ENCODE results near the gene C4orf50.

C4orf50 gene

DNA sequence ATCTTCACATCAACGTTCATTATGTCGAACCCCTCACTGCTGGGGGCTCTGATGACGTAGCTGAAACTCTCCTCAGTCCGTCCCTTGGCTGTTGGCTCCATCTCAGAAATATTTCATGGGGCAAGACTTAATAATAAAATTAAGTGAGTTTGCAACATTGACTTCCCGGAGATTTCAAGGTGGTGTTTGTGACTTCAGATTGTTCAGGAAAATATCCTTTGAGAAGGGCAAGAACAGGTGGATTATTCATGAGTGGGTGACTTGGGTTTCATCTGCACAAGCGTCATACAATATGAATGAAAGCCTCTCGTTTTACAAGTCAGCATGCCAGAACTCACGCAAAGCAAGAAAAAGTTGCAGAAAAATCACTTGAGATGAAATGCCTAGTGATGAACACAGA, at the start of gene C4orf50:
C4orf50 (minus strand) TSS at position 101 of the 400 bp plus-strand sequence.
- no peak for DNase-seq (ENCODE audit: low read depth)

DNA sequence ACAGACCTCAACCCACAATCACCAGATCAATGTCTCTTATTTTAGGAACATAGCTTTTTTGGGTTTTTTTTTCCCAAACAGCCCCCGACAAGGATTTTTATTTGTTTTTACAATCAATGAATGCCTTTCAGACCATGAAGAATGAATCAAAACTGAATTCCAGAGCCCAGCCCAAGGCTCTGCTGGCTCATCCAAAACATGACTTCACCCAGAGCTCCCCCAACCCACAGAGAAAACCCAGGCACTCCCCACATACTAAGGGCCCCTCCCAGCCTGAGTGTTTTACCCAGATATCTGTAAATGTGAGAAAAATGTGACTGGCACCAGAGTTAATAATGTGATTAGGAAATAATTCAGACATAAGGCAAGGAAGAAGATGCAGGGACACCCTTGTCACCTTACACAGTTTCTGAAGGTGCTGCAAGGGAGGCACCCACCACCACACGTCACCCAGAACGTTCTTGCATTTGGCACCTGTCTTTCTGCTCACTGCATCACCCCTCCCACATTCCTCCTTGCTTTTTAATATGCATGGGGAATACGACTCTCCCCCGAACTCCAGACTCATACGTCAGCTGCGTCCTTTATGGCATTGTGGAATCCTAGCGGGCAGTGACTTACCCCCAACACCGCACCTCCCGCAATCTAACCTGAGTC, 47.8 kb upstream of the C4orf50 start:
- no peak for DNase-seq (ENCODE audit: low read depth)

DNA sequence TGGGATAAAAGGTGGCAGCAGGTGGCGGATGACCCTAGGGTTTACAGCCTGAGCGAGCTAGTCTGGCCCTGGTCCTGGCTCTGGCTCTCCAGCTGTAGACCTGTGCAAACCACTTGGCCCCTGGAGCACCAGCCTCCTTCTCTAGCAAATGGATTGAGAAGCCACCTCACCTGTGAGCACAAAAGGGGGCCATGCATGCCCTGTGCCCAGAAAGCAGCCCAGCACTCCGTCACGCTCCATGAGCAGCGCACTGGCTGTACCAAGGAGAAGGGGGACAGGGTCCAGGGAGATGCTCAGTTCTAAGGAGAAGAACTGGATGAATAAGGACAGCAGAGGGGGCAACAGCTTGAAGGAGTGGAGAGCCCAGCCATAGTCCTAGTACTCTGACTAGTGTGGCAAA, 46.9 kb upstream of the C4orf50 start:
- DNase-seq (ENCODE audit: low read depth), result no peak

DNA sequence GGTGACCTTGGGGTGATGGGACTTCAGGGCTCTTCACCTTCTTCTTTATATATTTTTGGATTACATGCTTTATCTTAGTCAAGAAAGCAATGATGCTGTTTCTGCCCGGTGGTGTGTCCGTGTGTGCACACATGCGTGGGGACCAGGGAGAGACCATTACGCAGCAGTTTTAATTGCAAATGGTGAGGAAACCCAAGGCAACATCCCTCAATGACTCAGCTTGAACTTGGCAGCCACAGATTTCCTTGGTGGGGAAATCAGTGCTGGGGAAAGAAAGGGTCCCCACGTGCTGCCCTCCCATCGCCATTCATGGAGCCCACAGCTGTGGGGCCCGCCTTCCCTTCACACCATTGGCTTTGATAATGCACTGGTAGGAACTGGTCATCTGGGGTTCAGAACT, 46.2 kb upstream of the C4orf50 start:
- no peak for DNase-seq (ENCODE audit: low read depth)

DNA sequence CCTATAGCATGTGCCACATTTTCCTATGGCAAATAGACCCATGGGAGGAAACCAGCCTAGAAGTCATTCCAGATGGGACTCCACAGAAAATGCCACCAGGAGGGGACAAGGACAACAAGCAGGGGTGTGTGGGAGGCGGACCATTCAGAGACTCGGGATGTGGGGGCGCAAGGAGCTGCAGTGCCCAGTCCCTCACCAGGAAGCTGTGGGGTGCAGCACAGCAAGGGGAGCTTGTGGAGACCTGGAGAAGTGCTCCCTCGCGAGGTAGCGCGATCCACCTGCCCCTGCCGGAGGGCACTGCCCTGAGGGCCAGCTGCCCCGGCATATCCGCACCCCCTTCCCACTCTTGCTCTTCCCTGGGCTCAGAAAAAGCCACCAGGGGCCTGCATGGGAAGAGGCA, 45.5 kb upstream of the C4orf50 start:
- no peak for DNase-seq (ENCODE audit: low read depth)

DNA sequence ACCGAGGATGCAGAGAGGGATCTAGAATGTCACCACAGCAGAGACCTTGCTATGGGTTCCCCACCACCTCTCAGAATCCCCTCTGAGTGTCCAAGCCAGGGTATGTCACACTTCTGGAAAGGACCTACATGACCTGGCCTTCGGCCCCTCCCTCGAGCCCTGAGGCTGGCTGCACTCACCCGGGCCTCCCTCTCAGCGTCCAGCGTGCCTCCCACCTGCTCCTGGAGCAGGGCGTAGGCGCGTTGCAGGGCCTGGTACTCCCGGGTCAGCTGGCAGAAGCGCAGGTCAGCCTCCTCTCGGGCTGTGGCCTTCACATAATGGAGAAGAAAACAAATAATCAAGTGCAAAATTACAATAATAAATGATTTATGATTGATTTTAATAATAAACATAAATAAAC, 43.9 kb upstream of the C4orf50 start:
- DNase-seq (ENCODE audit: low read depth), result no peak

DNA sequence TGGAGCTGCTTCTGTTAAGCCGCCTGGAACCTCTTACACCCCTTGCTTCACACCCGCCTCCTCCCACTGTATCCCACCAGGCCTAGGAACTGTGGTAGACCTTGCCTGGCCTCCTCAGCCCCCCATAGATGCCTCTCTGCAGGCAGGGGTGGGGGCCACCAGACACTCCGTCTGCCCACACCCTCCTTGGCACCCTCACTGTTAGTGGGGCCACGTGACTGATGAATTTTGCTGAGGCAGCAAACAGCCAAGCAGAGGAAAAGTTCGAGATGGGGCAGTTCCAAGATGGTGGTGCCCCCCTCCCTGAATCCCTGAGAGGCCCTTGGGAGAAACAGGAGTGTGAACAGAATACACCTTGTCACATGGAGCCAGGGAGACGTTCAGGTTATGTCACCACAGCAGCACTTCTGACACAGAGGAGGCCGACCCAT, 41.2 kb upstream of the C4orf50 start:
- no peak for DNase-seq (ENCODE audit: low read depth)

DNA sequence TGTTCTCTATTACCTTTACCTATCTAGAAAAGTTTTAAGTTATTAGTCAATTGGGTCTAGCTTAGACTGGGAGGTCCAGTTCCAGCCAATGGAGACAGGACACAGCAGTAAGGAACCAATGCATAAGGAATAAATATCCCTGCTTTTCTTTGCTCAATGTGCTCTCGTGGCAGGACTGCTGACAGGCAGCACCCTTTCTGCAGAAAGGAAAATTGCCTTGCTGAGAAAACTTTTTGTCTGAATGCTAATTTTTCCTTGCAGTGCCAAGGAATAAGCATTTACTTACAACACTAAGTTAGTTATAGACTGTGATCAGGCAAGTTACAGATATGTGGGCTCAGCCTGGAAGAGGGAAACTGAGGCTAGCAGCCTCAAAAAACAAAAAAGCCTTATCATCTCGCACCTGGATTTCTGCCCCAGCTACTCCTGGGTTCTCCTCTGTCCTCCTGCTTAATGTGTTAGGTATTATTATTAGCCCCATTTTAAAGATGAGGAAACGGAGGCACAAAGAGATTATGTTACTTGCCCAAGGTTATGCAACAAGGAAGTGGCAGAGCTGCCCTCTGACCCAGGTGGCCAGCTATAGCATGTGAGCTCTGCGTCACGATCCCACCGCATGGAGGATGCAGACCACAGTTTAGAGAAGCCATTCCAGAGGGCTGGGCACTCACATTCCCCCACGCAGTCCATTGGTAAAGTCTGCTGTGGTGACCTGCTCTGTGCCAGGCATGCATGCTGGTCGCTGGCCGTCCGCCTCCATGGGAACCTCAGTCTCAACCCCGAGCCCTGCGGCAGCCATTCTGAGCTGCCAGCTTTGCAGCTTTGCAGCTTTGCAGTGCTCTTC, 40.5 kb upstream of the C4orf50 start:
- no peak for DNase-seq (ENCODE audit: low read depth)

DNA sequence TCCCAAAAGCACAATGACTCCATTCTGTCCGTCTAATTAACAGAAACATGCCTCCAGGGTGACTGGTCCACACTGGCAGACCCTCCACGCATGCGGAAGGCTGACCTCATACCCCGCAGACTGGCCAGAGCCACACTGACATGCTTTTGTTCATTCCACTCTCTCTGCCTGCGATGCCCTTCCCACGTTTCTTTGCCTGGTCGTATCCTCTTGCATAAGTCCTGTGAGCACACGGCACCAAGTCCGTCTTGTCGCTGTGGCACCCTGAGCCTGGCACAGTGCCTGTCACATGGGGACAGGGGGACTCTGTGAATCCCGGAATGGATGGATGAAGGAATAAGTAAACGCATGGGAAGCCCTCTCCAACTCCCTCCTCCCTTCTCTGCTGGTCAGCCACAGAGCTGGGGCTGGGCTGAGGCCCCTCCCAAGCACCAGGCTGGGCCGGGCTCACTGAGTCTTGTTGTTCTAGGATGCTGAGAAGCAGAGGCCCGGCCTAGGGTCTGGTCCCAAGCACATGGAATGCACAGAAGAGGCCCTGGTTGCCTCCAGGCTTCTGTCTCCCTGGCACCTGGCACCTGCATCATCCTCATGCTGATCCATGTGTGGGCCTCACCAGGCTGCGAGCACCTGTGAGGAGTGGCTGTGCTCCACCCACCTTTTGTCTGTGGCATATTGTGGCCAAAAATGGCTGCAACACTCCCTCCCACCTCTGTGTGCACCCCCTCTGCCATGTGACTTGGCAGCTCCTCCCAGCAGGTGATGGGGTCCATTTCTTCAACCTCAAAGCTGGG, 38.9 kb upstream of the C4orf50 start:
- DNase-seq (ENCODE audit: low read depth), result no peak

DNA sequence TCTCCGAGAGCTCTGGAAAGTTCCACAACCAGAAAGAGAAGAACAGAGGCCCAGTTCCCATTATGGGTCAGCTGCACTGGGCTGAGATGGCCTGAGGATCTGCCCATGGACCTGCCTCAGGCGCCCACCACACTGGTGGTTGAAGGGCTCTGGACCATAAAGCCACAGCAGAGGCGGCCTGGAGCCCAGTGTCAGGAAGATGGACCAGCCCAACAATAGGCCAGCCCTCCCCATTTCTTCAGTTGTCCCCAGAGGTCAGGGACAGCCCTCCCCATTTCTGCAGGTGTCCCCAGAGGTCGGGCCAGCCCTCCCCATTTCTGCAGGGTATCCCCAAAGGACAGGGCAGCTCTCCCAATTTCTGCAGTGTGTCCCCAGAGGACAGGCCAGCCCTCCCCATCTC, 37.2 kb upstream of the C4orf50 start:
- DNase-seq (ENCODE audit: low read depth), result no peak

DNA sequence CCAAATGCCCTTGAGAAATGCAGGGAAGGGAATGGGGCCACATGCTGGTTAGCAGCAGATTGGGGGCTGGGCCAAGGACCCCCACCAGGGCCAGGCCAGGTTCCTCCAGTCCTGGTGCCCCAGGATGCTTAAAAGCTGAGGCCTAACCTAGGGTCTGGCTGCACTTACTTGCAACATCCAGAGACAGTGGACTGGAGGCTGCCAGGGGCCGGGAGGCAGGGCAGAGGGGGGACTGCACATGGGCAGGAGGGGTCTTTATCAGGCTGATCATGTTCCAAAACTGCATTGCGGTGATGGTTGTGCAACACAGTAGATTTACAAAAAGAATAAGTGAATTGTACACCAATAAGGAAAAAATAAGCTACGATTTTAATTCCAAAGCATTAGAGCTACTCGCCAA, 36.8 kb upstream of the C4orf50 start:
- no peak for DNase-seq (ENCODE audit: low read depth)

DNA sequence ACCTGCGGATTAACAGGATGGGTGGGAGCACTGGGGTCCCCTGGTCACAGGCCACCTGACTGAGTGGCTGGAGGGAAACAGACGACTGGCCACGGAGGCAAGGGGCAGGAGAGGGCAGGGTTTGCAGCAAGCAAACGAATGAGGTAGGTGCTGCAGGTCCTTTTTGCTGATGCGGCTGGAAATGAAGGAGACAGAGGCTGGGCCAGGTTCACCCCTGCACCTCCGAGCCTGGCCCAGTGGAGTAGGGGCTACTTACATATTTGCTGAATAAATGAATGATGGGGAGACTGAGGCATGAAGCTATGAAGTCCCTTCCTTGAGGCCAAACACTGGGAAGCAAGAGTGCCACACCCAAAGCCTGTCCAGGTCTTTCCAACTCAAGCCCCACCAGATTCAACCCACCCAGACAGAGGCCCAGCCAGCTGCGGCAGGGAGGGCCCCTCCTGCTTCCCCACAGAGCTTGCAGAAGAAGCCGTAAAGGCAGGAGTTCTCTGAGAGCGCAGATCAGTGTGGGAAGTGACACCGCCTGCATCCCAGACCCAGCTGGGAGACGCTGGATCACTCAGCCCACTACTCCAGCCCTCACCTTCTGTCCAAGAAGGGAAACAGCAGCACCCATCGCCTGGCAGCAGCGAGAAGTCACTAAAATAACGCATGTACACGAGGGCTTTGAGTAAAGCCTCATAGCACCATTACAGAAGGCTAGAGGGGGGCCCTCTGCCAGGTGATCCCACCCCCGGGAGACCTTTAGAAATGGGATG, 36.1 kb upstream of the C4orf50 start:
- DNase-seq (ENCODE audit: low read depth), result no peak

DNA sequence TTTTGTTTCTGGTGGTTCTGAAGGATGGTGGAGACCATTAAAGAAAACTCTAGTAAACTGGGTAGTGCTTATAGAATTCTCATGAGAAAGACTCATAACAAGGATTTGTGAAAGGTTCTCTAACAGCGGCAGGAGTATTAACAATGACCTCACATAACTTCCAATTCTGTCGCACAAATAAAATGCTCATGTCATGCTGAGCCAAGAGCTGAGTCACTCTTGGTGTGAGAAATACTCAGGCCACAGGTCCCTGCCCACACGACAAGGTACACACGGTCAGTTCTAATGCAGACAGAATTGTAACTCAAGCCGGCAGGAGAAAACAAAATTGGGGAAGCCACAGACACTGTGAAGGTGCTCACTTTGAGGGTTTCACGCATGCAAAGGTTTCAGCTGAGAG, 34.4 kb upstream of the C4orf50 start:
- no peak for DNase-seq (ENCODE audit: low read depth)

DNA sequence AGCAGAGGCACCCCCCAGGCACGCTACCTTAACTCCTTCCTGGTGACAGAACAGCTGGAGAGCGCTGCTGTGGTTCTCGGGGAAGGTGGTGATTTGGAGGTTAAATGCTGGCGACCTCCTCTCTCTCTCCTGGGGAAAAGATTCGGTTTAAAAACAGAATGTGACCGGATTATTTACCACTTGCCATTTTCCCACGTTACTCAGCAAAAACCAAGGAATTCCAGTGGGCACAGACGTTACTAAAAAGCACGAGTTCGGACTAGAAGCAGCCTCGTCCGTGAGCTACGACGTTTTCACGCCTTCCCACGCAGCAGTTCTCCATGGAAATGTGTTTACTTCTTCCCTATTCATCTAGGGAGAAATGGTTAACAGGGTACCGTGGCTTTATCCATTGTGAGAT, 32.3 kb upstream of the C4orf50 start:
- no peak for DNase-seq (ENCODE audit: low read depth)

DNA sequence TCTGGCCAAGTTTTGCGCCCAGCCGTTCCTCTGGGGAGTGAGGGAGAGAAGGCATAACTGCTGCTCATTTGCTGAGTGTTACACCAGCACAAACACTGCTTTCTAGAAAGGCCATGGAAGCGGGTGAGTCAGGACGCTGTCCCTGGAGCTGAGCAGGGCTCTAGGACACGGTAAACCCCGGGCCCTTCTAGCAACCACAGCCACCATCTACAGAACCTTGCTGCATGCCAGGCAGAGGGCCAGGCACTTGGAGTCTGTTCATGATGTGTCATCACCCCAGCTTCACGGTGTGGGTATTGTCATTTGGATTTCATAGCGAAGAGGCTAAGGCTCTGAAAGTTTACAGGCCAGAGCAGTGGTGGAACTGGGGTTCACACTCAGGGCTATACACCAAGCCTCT, 31.8 kb upstream of the C4orf50 start:
- DNase-seq (ENCODE audit: low read depth), result no peak

DNA sequence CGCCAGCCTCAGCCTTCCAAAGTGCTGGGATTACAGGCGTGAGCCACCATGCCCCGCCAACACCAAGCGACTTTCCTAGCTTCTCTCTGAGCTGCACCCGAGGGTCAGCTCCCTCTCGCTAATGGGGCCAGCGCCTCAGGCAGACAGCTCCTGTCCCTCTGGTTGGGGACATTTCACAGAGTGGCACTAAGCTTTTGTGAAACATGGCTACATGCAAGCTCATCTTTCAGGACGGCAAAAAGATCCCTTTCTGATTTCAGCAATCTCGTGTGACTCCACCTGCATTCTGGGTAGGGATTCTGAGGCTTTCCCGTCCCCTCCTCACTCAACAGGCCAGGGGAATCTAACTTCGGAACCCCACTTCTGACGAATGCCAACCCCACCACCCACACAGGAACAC, 31.0 kb upstream of the C4orf50 start:
- no peak for DNase-seq (ENCODE audit: low read depth)

DNA sequence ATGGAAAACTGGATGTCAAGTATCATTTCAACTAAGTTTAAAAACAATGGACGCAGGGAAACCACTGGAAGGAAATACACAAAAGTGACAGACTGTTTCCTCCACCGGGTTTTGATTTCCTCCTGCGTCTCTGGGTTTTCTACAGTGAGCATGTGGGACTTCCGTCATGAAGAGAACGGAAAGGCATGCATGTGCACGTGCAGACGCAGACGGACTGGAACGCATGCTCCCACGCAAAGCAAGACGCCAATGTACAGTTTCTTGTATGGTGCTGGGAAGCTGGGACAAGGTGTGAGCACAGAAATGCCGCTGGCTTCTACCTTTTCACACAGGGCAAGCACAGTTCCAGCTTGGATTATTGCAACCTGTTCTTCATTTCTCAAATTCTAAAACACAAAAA, 30.3 kb upstream of the C4orf50 start:
- no peak for DNase-seq (ENCODE audit: low read depth)

DNA sequence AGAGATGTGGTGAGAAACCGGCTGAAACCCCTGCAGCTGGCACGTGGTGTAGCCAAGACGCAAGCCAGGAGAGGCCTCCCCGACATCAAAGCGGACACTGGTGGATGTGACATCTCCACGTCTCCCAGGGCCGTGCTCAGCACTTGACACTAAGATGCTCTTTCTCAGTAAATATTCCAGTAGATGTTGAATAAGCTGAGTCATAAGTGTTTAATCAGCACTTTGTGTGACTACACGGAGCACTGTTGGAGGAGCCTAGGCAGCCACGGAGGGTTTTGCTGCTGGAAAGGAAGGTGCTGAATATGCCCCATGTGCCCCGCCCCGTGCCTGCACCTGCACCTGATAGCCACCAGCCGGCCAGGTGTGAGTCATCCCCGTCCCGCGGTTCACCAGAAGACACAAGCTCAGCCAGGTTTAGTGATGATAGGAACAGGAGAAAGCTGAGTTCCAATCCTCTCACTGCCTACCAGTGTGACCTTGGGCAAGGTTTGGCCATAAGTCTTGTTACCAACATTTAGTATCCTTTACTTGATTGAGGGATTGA, 29.0 kb upstream of the C4orf50 start:
- DNase-seq (ENCODE audit: low read depth), result no peak

DNA sequence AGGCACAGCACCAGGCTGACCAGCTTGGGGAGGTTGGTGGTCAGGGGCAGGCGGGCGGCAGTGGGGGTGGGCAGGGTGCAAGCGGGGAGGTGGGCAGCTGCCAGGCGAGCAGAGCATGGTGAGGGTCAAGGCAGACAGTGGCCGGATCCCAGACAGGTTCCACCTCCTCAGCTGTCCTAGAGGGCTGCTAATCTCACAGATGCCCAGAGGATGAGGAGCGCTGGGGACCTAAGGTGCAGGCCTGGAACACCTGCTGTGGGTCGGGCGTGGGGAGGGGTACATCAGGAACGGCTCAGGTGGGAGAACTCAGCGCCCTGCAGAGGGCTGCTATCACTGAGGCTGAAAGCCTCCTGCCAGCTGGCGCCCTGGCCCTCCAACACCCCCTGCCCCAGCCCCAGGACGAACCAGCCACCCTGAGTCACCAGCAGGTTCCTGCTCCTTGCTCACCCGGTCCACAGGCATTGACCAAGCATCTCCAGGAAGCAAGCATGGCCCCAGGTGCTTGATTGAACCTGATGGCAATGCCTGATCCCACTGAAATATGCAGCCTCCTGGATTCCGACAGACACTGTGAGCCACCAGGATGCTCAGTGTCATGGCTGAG, 28.4 kb upstream of the C4orf50 start:
- DNase-seq (ENCODE audit: low read depth), result no peak

DNA sequence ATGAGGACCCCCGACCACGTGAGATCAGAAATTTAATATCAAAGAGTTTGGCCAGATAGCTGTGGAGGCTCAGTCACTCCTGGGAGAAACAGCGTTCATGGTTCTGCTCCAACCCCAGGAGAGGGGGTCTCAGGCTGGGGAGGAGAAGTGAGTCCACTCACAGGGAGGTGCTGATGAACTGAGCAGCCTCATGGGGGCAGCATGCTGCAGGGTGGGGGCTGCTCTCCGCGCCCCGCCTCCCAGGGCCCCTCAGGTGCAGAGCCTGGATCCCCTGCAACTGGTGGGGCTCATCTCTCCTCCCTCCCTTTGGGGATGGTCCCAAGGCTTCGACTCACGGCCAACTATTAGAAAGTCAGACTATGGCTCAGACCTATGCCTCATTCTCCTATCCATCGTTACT, 26.6 kb upstream of the C4orf50 start:
- DNase-seq (ENCODE audit: low read depth), result no peak

DNA sequence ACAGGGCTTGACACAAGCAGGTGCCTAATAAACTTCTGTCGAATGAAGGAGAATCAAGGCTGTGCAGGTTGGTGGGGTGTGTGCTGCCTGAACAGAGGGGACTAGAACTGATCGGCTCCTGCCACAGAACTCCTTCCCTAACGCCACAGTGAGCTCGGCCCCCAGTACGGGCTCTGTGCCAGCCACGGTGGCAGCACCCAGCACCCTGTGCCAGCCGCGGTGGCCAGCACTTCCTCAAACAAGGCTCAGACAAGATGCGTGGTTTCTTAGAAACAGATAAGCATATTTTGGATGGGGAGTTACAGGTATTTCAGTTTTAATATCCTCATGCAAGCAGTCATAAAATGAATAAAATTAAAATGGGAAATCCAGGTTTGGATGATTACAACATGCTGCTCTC, 26.0 kb upstream of the C4orf50 start:
- no peak for DNase-seq (ENCODE audit: low read depth)

DNA sequence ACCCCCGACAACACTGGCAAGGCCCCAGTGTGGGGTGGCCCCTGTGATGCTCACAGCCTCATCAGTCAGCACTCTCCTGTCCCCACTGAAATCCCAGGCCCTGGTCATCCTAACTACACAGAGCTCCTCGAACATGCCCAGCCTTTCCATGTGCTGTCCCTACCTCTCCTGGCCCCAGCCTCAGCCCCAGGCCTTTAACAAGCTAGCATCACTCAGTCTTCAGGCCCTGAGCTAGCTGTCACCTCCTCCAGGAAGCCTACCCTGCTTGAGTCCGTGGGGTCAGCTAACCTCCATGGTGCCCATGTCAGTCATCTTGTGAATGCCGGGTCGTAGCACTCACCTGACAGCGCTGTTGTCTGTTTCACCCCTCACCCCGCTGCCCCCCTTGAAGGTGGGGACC, 25.6 kb upstream of the C4orf50 start:
- DNase-seq (ENCODE audit: low read depth), result no peak
